CD4-positive, alpha-beta T cell (primary cell): ENCODE data around the gene RCOR1. TPM values are rescaled to one million over a fixed set of nuclear protein-coding genes. Genes with fewer than 3 reads are reported as not detected.

ENCODE experiments used
- ATAC-seq: fragments of 200-7000 bp; cut with Tn5 transposase; one replicate; pipeline ENCODE4 v1.10.0; 2022; ENCODE audit warnings: mild to moderate bottlenecking; ENCODE audit not compliant: poor library complexity
- CTCF ChIA-PET: fragments of 350-600 bp; sonication (Branson Sonifier 250); formaldehyde crosslinking; loops from one replicate; lab custom pipeline; 2021; ENCODE audit warnings: antibody characterized with exemption, inconsistent platforms; lab: Charles Lee
- POLR2A ChIA-PET: fragments of 350-600 bp; sonication (Branson Sonifier 250); formaldehyde crosslinking; loops from one replicate; lab custom pipeline; 2021; ENCODE audit warnings: antibody characterized with exemption, inconsistent platforms; lab: Charles Lee
- DNase-seq, 14 experiments: peaks; one replicate each; pipeline ENCODE4 v3.0.0-alpha.2; 2013 to 2020; ENCODE audit warnings: mixed read lengths in 2 of 14
- H3K27ac ChIP-seq, 2 donors: one replicate each; pipeline versions ENCODE4 v1.5.1 to v1.7.0; 2013; ENCODE audit warnings: low read length in 2 of 2, low read depth in 1 of 2, mild to moderate bottlenecking in 1 of 2
- H3K27me3 ChIP-seq, 2 experiments: 1 replicate in 1 of 2; 2 replicates in 1 of 2; pipeline versions ENCODE4 v1.6.1 to v1.7.0; 2013; ENCODE audit warnings: low read length in 2 of 2, control low read depth in 1 of 2, mild to moderate bottlenecking in 1 of 2, moderate library complexity in 1 of 2; ENCODE audit not compliant: insufficient read depth in 2 of 2, control insufficient read depth in 1 of 2
- H3K36me3 ChIP-seq: one replicate; pipeline ENCODE4 v1.6.1; 2013; ENCODE audit warnings: low read length, control low read depth; ENCODE audit not compliant: insufficient read depth
- H3K4me1 ChIP-seq: one replicate; pipeline ENCODE4 v1.6.1; 2013; ENCODE audit warnings: low read length, control low read depth; ENCODE audit not compliant: insufficient read depth
- H3K4me3 ChIP-seq: one replicate; pipeline ENCODE4 v1.5.1; 2013; ENCODE audit warnings: mild to moderate bottlenecking, low read length, moderate library complexity
- H3K9me3 ChIP-seq, 2 experiments: 1 replicate in 1 of 2; 2 replicates in 1 of 2; pipeline versions ENCODE4 v1.6.1 to v1.7.0; 2013; ENCODE audit warnings: low read length in 2 of 2, mild to moderate bottlenecking in 2 of 2, control low read depth in 1 of 2, moderate library complexity in 1 of 2; ENCODE audit not compliant: control insufficient read depth in 1 of 2, insufficient read depth in 1 of 2
- H3K27ac Mint-ChIP-seq: one replicate; pipeline ENCODE4 v1.8.0; 2020; ENCODE audit warnings: mixed read lengths
- H3K27me3 Mint-ChIP-seq: one replicate; pipeline ENCODE4 v1.8.0; 2021; ENCODE audit warnings: mixed read lengths
- H3K36me3 Mint-ChIP-seq: one replicate; pipeline ENCODE4 v1.8.0; 2021; ENCODE audit warnings: low read depth, mixed read lengths
- H3K4me1 Mint-ChIP-seq: one replicate; pipeline ENCODE4 v1.8.0; 2021; ENCODE audit warnings: low read depth, mixed read lengths
- H3K4me3 Mint-ChIP-seq: one replicate; pipeline ENCODE4 v1.8.0; 2020; ENCODE audit warnings: mild to moderate bottlenecking, mixed read lengths
- H3K9me3 Mint-ChIP-seq: one replicate; pipeline ENCODE4 v1.8.0; 2020; ENCODE audit warnings: mixed read lengths
- intact Hi-C, 2 experiments: fragments of 100-400 bp; cut with DNase I in 1 of 2; cut with micrococcal nuclease in 1 of 2; formaldehyde crosslinking; loops; one replicate each; pipeline versions ENCODE4 v1.15.1 to v1.9.0; 2023 to 2025; cut with DNase I, micrococcal nuclease
- total RNA-seq, 174 experiments: library from RNA in 2 of 174; stranded (reverse) in 2 of 174; gene quantifications; one replicate each; pipeline ENCODE4 v1.2.3 and lab custom pipeline; 2021 to 2026
- TF ChIP-seq, protein P1 (sequence below): fragments of 200-600 bp; IDR thresholded peaks from one replicate; pipeline ENCODE4 v1.8.0; 2022; ENCODE audit warnings: antibody characterized with exemption, mild to moderate bottlenecking

Gene RCOR1
- total RNA-seq, 2 experiments from 2014 or later: 20.5 to 23.1 TPM

DNA sequence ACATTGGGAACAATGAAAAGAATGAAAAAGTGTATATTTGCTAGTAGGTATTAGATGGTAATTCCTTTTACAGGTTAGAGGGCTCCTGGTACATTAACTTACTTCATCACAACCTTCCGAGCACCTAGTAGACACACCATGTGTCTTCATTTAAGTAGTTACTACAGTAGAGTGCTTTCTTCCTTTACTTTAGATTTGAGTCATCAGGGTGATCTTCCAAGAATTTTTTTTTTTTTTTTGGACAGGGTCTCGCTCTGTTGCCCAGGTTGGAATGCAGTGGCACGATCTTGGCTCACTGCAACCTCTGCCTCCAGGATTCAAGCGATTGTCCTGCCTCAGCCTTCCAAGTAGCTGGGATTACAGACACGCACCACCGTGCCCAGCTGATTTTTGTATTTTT is 105.1 kb downstream of the RCOR1 start:
- H3K4me3 Mint-ChIP-seq: no peak overlapping the region
- no peak overlapping the region for H3K27ac ChIP-seq

DNA sequence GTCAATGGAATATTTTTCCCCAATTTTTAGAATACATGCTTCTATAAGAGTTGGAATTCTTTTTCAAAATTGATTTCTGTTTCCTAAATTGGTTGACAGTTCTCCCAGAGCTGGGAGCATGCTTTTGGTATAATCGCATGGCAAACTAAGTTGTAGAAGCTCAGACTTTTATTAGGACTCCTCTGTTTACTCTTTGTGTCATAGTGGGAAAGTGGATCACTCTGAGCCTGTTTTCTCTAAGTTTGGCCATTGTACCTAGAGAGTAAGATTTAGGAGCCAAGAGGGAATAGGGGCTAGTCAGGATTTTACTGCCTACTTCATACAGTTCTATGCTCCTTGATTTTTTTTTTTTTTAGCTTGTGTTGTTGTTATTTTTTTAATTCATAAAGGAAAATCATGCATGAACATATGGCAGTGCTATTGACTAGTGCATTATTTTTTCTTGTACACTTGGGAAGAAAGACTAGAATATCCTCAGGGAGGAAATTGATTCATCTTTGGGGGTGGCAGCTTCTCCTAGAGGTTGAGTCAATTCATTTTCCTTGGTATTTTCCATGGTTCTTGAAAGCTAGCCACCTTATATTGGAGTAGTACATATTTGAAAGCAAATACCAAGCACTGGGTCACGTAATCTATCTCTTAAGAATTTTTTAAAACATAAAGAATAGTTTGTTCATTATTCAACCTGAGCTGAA is 107.1 kb downstream of the RCOR1 start:
- Mint-ChIP-seq H3K9me3 (no peaks in the 10 kb centered on the region), H3K36me3 (peaks cover 32% of the 10 kb centered on the region), H3K27me3 (no peaks in the 10 kb centered on the region), H3K4me3 (no peak overlapping the region), H3K27ac (no peak overlapping the region), H3K4me1 (peaks cover 33% of the 10 kb centered on the region)
- Histone ChIP-seq H3K36me3 (peaks cover 15% of the 10 kb centered on the region), H3K4me1 (no peaks in the 10 kb centered on the region), H3K4me3 (no peak overlapping the region), H3K27ac (no peak overlapping the region), H3K9me3 (no peaks in the 10 kb centered on the region), H3K27me3 (no peaks in the 10 kb centered on the region)
- ATAC-seq (no peak), DNase-seq (no peak)
- POLR2A ChIA-PET: no interaction called here
- TF ChIP-seq, protein P1, sequence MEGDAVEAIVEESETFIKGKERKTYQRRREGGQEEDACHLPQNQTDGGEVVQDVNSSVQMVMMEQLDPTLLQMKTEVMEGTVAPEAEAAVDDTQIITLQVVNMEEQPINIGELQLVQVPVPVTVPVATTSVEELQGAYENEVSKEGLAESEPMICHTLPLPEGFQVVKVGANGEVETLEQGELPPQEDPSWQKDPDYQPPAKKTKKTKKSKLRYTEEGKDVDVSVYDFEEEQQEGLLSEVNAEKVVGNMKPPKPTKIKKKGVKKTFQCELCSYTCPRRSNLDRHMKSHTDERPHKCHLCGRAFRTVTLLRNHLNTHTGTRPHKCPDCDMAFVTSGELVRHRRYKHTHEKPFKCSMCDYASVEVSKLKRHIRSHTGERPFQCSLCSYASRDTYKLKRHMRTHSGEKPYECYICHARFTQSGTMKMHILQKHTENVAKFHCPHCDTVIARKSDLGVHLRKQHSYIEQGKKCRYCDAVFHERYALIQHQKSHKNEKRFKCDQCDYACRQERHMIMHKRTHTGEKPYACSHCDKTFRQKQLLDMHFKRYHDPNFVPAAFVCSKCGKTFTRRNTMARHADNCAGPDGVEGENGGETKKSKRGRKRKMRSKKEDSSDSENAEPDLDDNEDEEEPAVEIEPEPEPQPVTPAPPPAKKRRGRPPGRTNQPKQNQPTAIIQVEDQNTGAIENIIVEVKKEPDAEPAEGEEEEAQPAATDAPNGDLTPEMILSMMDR: no peak
- intact Hi-C loops: loop anchor here in 1 of 2 experiments (5.0 kb wide), 1 partner anchor 73 kb away; no protein-coding TSS in a partner anchor
- CTCF ChIA-PET: no interaction called here

More for the DNA sequence above, 105.1 kb downstream of the RCOR1 start:
- Mint-ChIP-seq H3K4me1 (peaks cover 37% of the 10 kb centered on the region), H3K27ac (no peak overlapping the region), H3K36me3 (peaks cover 18% of the 10 kb centered on the region), H3K27me3 (no peaks in the 10 kb centered on the region), H3K9me3 (no peaks in the 10 kb centered on the region)
- POLR2A ChIA-PET: no interaction called here
- no peak overlapping the region for H3K4me3 ChIP-seq
- no peaks in the 10 kb centered on the region for H3K4me1 ChIP-seq
- no peaks in the 10 kb centered on the region for H3K27me3 ChIP-seq
- CTCF ChIA-PET: no interaction called here
- TF ChIP-seq, protein P1: no peak
- H3K36me3 ChIP-seq: peaks cover 5% of the 10 kb centered on the region
- intact Hi-C loops: loop anchor here in 1 of 2 experiments (5.0 kb wide), 1 partner anchor 75 kb away; no protein-coding TSS in a partner anchor
- no peak for ATAC-seq
- DNase-seq: no peak
- H3K9me3 ChIP-seq: no peaks in the 10 kb centered on the region

DNA sequence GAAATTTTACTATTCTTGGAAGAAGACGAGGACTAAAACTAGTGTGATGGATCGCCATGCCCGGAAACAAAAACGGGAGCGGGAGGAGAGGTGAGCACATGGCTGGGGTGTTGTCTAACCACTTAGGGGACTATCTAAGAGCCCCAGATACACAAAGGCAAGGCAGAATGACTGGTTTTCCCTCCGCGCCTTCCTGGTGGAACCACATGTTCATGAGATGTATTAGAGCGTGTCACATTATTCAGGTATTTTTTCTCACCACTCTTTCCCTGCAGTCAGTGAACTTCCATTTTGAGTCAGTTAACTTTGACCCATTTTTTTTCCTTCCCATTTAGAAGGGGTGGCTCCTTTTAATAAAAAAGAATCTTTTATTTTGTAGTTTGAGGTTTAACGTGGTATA is 116.0 kb downstream of the RCOR1 start:
- no peak overlapping the region for H3K4me3 ChIP-seq
- H3K27me3 ChIP-seq: no peaks in the 10 kb centered on the region
- Mint-ChIP-seq H3K27me3 (no peaks in the 10 kb centered on the region), H3K4me3 (no peak overlapping the region), H3K9me3 (no peaks in the 10 kb centered on the region), H3K4me1 (no peaks in the 10 kb centered on the region), H3K27ac (no peak overlapping the region), H3K36me3 (peaks cover 70% of the 10 kb centered on the region)
- no peak overlapping the region for H3K27ac ChIP-seq
- peaks cover 0 to 9% of the 10 kb centered on the region in 2 experiments for H3K9me3 ChIP-seq
- ATAC-seq (no peak), DNase-seq (no peak)
- TF ChIP-seq, protein P1: no peak
- CTCF ChIA-PET: interaction anchor here (0.9 kb wide), 1 partner anchor 13 kb away, joined by 3 read pairs; no protein-coding TSS in a partner anchor
- POLR2A ChIA-PET: interaction anchor here (0.8 kb wide), 1 partner anchor 74 kb away, joined by 3 read pairs; no protein-coding TSS in a partner anchor
- intact Hi-C loops: no loop called here
- no peaks in the 10 kb centered on the region for H3K4me1 ChIP-seq
- peaks cover 17% of the 10 kb centered on the region for H3K36me3 ChIP-seq
